GM11168 (cell line): ENCODE data around the gene KIRREL3.

Source experiments
- in situ Hi-C: fragments of 300-500 bp; cut with MboI; formaldehyde crosslinking; loops from one replicate; pipeline ENCODE4 v1.12.0; 2022; ENCODE audit warnings: low sequenced_read_pairs; ENCODE audit not compliant: unreplicated experiment

The KIRREL3 gene

GRCh38 chr11:126884192-126884591, 116.4 kb downstream of the KIRREL3 start:
- in situ Hi-C loops: no loop called here

GRCh38 chr11:126880872-126881271, 119.7 kb downstream of the KIRREL3 start:
- in situ Hi-C loops: no loop called here

- in situ Hi-C loops: no loop called here
These were observed 121.1 kb downstream of the KIRREL3 start for GRCh38 chr11:126879516-126879915.

- in situ Hi-C loops: no loop called here
These were observed 121.6 kb downstream of the KIRREL3 start for GRCh38 chr11:126878913-126879482.

DNA sequence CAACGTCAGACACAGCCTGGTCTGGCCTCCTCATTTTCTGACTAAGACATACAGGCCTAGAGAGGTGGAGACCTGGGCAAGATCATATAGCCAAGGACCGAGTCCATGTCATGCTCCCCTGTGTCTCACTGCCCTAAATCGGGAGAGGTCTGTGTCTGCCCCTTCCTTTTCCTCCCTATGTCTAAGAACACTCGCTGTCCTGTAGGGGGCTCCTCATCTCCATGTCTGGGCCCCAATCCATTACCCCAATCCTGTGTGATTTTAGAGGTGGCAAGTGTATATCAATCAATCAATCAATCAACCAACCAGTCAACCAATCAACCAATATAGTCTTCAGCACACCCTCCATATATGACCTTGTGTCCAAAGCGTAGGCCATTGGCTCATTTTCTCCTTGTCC, 125.7 kb downstream of the KIRREL3 start:
- in situ Hi-C loops: loop anchor here (25.0 kb wide), 1 partner anchor 163 kb away; no protein-coding TSS in a partner anchor

GRCh38 chr11:126874276-126874675, 126.3 kb downstream of the KIRREL3 start:
- in situ Hi-C loops: loop anchor here (25.0 kb wide), 1 partner anchor 162 kb away; no protein-coding TSS in a partner anchor

- in situ Hi-C loops: loop anchor here (25.0 kb wide), 1 partner anchor 159 kb away; no protein-coding TSS in a partner anchor
These were observed 128.8 kb downstream of the KIRREL3 start for GRCh38 chr11:126871792-126872191.

GRCh38 chr11:126870021-126870420, 130.5 kb downstream of the KIRREL3 start:
- in situ Hi-C loops: loop anchor here (25.0 kb wide), 1 partner anchor 158 kb away; no protein-coding TSS in a partner anchor

- in situ Hi-C loops: loop anchor here (25.0 kb wide), 1 partner anchor 156 kb away; no protein-coding TSS in a partner anchor
These were observed 131.8 kb downstream of the KIRREL3 start for GRCh38 chr11:126868741-126869140.

- in situ Hi-C loops: loop anchor here (25.0 kb wide), 1 partner anchor 153 kb away; no protein-coding TSS in a partner anchor
These were observed 135.6 kb downstream of the KIRREL3 start for GRCh38 chr11:126864934-126865333.

DNA sequence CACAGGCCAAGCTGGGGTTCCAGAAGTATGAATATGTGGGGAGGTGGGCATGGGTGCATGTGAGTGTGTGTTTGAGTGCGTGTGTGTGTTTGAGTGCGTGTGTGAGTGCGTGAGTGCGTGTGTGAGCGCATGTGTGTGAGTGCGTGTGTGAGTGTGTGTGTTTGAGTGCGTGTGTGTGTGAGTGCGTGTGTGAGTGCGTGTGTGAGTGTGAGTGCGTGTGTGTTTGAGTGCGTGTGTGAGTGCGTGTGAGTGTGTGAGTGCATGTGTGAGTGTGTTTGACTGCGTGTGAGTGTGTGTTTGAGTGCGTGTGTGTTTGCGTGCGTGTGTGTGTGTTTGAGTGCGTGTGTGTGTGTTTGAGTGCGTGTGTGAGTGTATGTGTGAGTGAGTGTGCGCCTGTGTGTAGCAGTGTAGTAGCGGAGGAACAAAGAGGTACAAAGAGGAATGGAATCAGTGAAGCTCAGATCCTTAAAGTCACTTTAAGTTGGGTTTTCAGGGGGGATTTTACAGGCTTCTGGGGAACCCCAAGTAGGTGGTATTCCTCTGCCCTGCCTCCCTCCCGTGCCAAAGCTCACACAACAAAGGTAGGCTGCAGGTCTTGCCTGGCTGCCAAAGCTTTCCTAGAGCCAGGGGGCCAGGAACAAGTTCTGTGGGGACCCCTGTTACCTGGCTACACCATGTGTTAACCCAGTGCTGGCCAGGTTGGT, 137.1 kb downstream of the KIRREL3 start:
- in situ Hi-C loops: loop anchor here (25.0 kb wide), 1 partner anchor 151 kb away; no protein-coding TSS in a partner anchor

GRCh38 chr11:126862664-126863243, 137.8 kb downstream of the KIRREL3 start:
- in situ Hi-C loops: loop anchor here (25.0 kb wide), 1 partner anchor 150 kb away; no protein-coding TSS in a partner anchor

- in situ Hi-C loops: loop anchor here (25.0 kb wide), 1 partner anchor 150 kb away; no protein-coding TSS in a partner anchor
These were observed 138.6 kb downstream of the KIRREL3 start for GRCh38 chr11:126861796-126862459.

- in situ Hi-C loops: loop anchor here (25.0 kb wide), 1 partner anchor 146 kb away; no protein-coding TSS in a partner anchor
These were observed 142.4 kb downstream of the KIRREL3 start for GRCh38 chr11:126857860-126858808.

- in situ Hi-C loops: loop anchor here (25.0 kb wide), 1 partner anchor 143 kb away; no protein-coding TSS in a partner anchor
These were observed 145.0 kb downstream of the KIRREL3 start for GRCh38 chr11:126855536-126855935.

- in situ Hi-C loops: loop anchor here (25.0 kb wide), 1 partner anchor 141 kb away; no protein-coding TSS in a partner anchor
These were observed 146.8 kb downstream of the KIRREL3 start for GRCh38 chr11:126853732-126854131.

GRCh38 chr11:126844789-126845188, 155.8 kb downstream of the KIRREL3 start:
- in situ Hi-C loops: no loop called here

- in situ Hi-C loops: no loop called here
These were observed 157.5 kb downstream of the KIRREL3 start for GRCh38 chr11:126843096-126843495.

- in situ Hi-C loops: no loop called here
These were observed 158.6 kb downstream of the KIRREL3 start for GRCh38 chr11:126841999-126842398.
